Ishikawa (cell line): ENCODE measurements around the gene EXD2.

Experiments
- CEBPB ChIP-seq: IDR thresholded peaks from 2 replicates; pipeline ENCODE4 v1.6.1; 2012
- CREB1 ChIP-seq: IDR thresholded peaks from 2 replicates; pipeline ENCODE4 v1.6.1; 2012; ENCODE audit warnings: low read depth
- EGR1 ChIP-seq: IDR thresholded peaks from 2 replicates; pipeline ENCODE4 v1.6.1; 2012
- EP300 ChIP-seq: IDR thresholded peaks from 2 replicates; pipeline ENCODE4 v1.6.1; 2012; ENCODE audit warnings: borderline replicate concordance
- FOXM1 ChIP-seq: IDR thresholded peaks from 2 replicates; pipeline ENCODE4 v1.6.1; 2012; ENCODE audit warnings: low read depth, borderline replicate concordance
- MAX ChIP-seq: IDR thresholded peaks from 2 replicates; pipeline ENCODE4 v1.6.1; 2012
- NFIC ChIP-seq: IDR thresholded peaks from 2 replicates; pipeline ENCODE4 v1.6.1; 2012
- RAD21 ChIP-seq: IDR thresholded peaks from 2 replicates; pipeline ENCODE4 v1.6.1; 2012; ENCODE audit warnings: low read depth
- REST ChIP-seq: IDR thresholded peaks from 2 replicates; pipeline ENCODE4 v1.6.1; 2012; ENCODE audit warnings: low read depth, mild to moderate bottlenecking
- TAF1 ChIP-seq: IDR thresholded peaks from 2 replicates; pipeline ENCODE4 v1.6.1; 2012; ENCODE audit warnings: low read depth, mild to moderate bottlenecking
- TCF12 ChIP-seq: IDR thresholded peaks from 2 replicates; pipeline ENCODE4 v1.6.1; 2012; ENCODE audit warnings: low read depth
- TEAD4 ChIP-seq: IDR thresholded peaks from 2 replicates; pipeline ENCODE4 v1.6.1; 2012
- USF1 ChIP-seq: IDR thresholded peaks from 2 replicates; pipeline ENCODE4 v1.6.1; 2012
- YY1 ChIP-seq: IDR thresholded peaks from 2 replicates; pipeline ENCODE4 v1.6.1; 2012; ENCODE audit warnings: low read depth
- ZBTB7A ChIP-seq: IDR thresholded peaks from 2 replicates; pipeline ENCODE4 v1.6.1; 2012; ENCODE audit warnings: low read depth

EXD2 gene

DNA sequence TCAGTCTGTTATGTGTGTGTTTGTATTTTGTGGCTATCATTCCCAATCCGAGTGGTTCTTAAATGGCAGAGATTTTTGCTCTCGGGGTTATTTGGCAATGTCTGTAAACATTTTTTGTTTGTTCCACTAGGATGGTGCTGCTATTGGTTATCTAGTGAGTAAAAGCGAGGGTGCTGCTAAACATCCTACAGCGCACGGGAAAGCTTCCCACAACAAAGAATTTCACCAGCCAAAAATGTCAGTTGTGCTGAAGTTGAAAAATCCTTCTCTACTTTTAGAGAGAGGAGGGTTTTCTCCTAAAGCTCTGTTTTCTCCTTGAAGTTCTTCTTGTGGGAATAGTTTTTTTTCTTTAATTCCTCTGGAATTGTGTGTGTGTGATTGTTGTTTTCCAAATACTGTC is 2.4 kb downstream of the EXD2 start:
- no peak for TF ChIP-seq REST
- TF ChIP-seq RAD21, result no peak
- no peak for TF ChIP-seq CREB1
- TF ChIP-seq TCF12, result no peak
- no peak for TF ChIP-seq EP300
- no peak for TF ChIP-seq EGR1
- no peak for TF ChIP-seq ZBTB7A
- TF ChIP-seq YY1, result no peak
- no peak for TF ChIP-seq TAF1
- TF ChIP-seq TEAD4, result no peak
- no peak for TF ChIP-seq USF1
- no peak for TF ChIP-seq FOXM1
- TF ChIP-seq CEBPB, result no peak
- no peak for TF ChIP-seq MAX
- no peak for TF ChIP-seq NFIC

- no peak for TF ChIP-seq FOXM1
- no peak for TF ChIP-seq CREB1
- TF ChIP-seq TEAD4, result no peak
- TF ChIP-seq MAX, result no peak
- no peak for TF ChIP-seq TCF12
- no peak for TF ChIP-seq CEBPB
- TF ChIP-seq YY1, result no peak
- no peak for TF ChIP-seq EP300
- no peak for TF ChIP-seq TAF1
- TF ChIP-seq USF1, result no peak
- no peak for TF ChIP-seq NFIC
- TF ChIP-seq ZBTB7A, result no peak
- TF ChIP-seq EGR1, result no peak
- TF ChIP-seq REST, result no peak
- TF ChIP-seq RAD21, result no peak
These were observed 8.5 kb downstream of the EXD2 start for GRCh38 chr14:69199786-69200185.

DNA sequence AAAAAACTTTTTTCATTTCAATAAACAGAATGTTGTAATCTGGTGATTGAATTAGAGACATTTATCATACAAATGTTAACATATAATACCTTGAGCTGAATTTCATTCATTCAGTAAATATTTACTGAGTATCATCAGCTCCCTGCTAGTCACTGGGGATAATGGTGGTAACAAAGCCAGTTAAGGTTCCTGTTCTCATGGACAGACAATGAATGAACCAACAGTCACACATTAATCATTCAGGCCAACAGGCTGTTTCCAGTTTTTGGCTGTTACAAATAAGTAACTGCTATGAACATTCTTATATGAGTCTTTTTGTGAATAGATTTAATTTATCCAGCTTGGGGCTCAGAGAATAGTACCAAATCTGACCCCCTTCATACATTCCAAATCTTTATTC is 13.5 kb downstream of the EXD2 start:
- no peak for TF ChIP-seq EGR1

GRCh38 chr14:69207435-69208041 is 16.2 kb downstream of the EXD2 start:
- no peak for TF ChIP-seq USF1
- TF ChIP-seq TAF1, result no peak
- TF ChIP-seq EP300, result no peak
- no peak for TF ChIP-seq REST
- TF ChIP-seq YY1, result no peak
- no peak for TF ChIP-seq EGR1
- TF ChIP-seq NFIC, result no peak
